Colonic mucosa (tissue), 4 donors: ENCODE data around the gene RANBP17. TPM values are rescaled to one million over a fixed set of nuclear protein-coding genes. Genes with fewer than 3 reads are reported as not detected.
"Not testable (repeated sequence)": the region's sequence is repeated elsewhere in the genome, so short reads cannot be mapped to it uniquely, and the experiment has no call there.

Source experiments
- DNase-seq: peaks from one replicate; pipeline ENCODE4 v3.0.0-alpha.2; 2020
- H3K27ac ChIP-seq: fragments of 200-600 bp; one replicate; pipeline ENCODE4 v1.8.0; 2021
- H3K27me3 ChIP-seq: fragments of 200-600 bp; one replicate; pipeline ENCODE4 v1.8.0; 2021
- H3K36me3 ChIP-seq: fragments of 200-600 bp; one replicate; pipeline ENCODE4 v1.8.0; 2021
- H3K4me1 ChIP-seq: fragments of 200-600 bp; one replicate; pipeline ENCODE4 v1.8.0; 2021; ENCODE audit warnings: mild to moderate bottlenecking
- H3K4me3 ChIP-seq: fragments of 200-600 bp; one replicate; pipeline ENCODE4 v1.8.0; 2021
- H3K9ac ChIP-seq, 2 donors: one replicate each; pipeline ENCODE4 v1.7.0; 2013; ENCODE audit warnings: control low read depth in 2 of 2, low read depth in 2 of 2, low read length in 2 of 2
- H3K9me3 ChIP-seq: fragments of 200-600 bp; one replicate; pipeline ENCODE4 v1.8.0; 2021
- CTCF ChIP-seq: fragments of 200-600 bp; IDR thresholded peaks from one replicate; pipeline ENCODE4 v1.8.0; 2022; ENCODE audit warnings: antibody characterized with exemption, mild to moderate bottlenecking
- intact Hi-C: fragments of 100-400 bp; cut with DNase I; formaldehyde crosslinking; loops from one replicate; pipeline ENCODE4 v1.14.1; 2022
- total RNA-seq, 2 donors: library from RNA; stranded (reverse); fragmentation: NEBNext Ultra II Directional in 1 of 2; extraction: Animal tissue kit (Norgen Biotek cat#: 25700) in 1 of 2; gene quantifications; one replicate each; pipeline ENCODE4 v1.2.1, GENCODE V29; 2021
- donor health status: healthy.
- donor health status: DM: no; HTN: no; CAD: no.
- donor health status: DM: no; HTN: no; CAD: no.

Gene RANBP17
- total RNA-seq, 2 donors from 2014 or later: 7.9 to 9.4 TPM

- Histone ChIP-seq H3K9me3 (no peaks in the 10 kb centered on the region), H3K27me3 (no peaks in the 10 kb centered on the region), H3K4me1 (no peaks in the 10 kb centered on the region), H3K4me3 (no peak overlapping the region), H3K9ac (no peak overlapping the region), H3K36me3 (no peaks in the 10 kb centered on the region), H3K27ac (no peak overlapping the region)
- no peak for TF ChIP-seq CTCF
- no peak for DNase-seq
- intact Hi-C loops: no loop called here
Measured at GRCh38 chr5:170939178-170939577, 77.4 kb downstream of the RANBP17 start.

GRCh38 chr5:170941788-170942187 is 80.0 kb downstream of the RANBP17 start:
- no peak for TF ChIP-seq CTCF
- Histone ChIP-seq H3K27ac (no peak overlapping the region), H3K4me1 (no peaks in the 10 kb centered on the region), H3K4me3 (no peak overlapping the region), H3K9ac (no peak overlapping the region), H3K9me3 (no peaks in the 10 kb centered on the region), H3K36me3 (no peaks in the 10 kb centered on the region), H3K27me3 (no peaks in the 10 kb centered on the region)
- intact Hi-C loops: no loop called here
- no peak for DNase-seq

- H3K27ac ChIP-seq: no peak overlapping the region
- no peaks in the 10 kb centered on the region for H3K27me3 ChIP-seq
- H3K36me3 ChIP-seq: no peaks in the 10 kb centered on the region
- no peak for TF ChIP-seq CTCF
- no peaks in the 10 kb centered on the region for H3K9me3 ChIP-seq
- DNase-seq: no peak
- H3K4me3 ChIP-seq: no peak overlapping the region
- H3K9ac ChIP-seq: no peak overlapping the region
- intact Hi-C loops: no loop called here
- no peaks in the 10 kb centered on the region for H3K4me1 ChIP-seq
Measured at GRCh38 chr5:170945275-170945674, 83.5 kb downstream of the RANBP17 start.

- H3K4me1 ChIP-seq: no peaks in the 10 kb centered on the region
- intact Hi-C loops: no loop called here
- TF ChIP-seq CTCF: no peak
- no peaks in the 10 kb centered on the region for H3K27me3 ChIP-seq
- no peak overlapping the region for H3K9ac ChIP-seq
- no peaks in the 10 kb centered on the region for H3K36me3 ChIP-seq
- no peak overlapping the region for H3K4me3 ChIP-seq
- no peaks in the 10 kb centered on the region for H3K9me3 ChIP-seq
- DNase-seq: no peak
- H3K27ac ChIP-seq: no peak overlapping the region
Measured at GRCh38 chr5:170960567-170960966, 98.7 kb downstream of the RANBP17 start.

- Histone ChIP-seq H3K9ac (no peak overlapping the region), H3K4me3 (no peak overlapping the region), H3K9me3 (no peaks in the 10 kb centered on the region), H3K27me3 (no peaks in the 10 kb centered on the region), H3K27ac (no peak overlapping the region), H3K4me1 (no peaks in the 10 kb centered on the region), H3K36me3 (no peaks in the 10 kb centered on the region)
- no peak for DNase-seq
- no peak for TF ChIP-seq CTCF
- intact Hi-C loops: no loop called here
Measured at GRCh38 chr5:170963521-170963920, 101.7 kb downstream of the RANBP17 start.

GRCh38 chr5:170974461-170974860 is 112.6 kb downstream of the RANBP17 start:
- intact Hi-C loops: no loop called here
- no peak overlapping the region for H3K4me3 ChIP-seq
- no peak for TF ChIP-seq CTCF
- no peak for DNase-seq
- H3K9me3 ChIP-seq: no peaks in the 10 kb centered on the region
- H3K27ac ChIP-seq: no peak overlapping the region
- no peaks in the 10 kb centered on the region for H3K4me1 ChIP-seq
- no peaks in the 10 kb centered on the region for H3K27me3 ChIP-seq
- H3K36me3 ChIP-seq: no peaks in the 10 kb centered on the region
- no peak overlapping the region for H3K9ac ChIP-seq

GRCh38 chr5:170980261-170980660 is 118.4 kb downstream of the RANBP17 start:
- DNase-seq, H3K9ac ChIP-seq, H3K27ac ChIP-seq, H3K4me1 ChIP-seq, intact Hi-C loops, H3K4me3 ChIP-seq, H3K36me3 ChIP-seq, H3K9me3 ChIP-seq, H3K27me3 ChIP-seq: not testable (repeated sequence)
